ENCODE data around the gene ANKRD60.

The ANKRD60 gene

GRCh38 chr20:58244517-58245030 lies 16.1 kb upstream of the ANKRD60 start:
- DNase-seq: no peak

GRCh38 chr20:58243653-58244410 lies 15.4 kb upstream of the ANKRD60 start:
- no peak for DNase-seq

GRCh38 chr20:58242824-58243223 lies 14.4 kb upstream of the ANKRD60 start:
- no peak for DNase-seq

GRCh38 chr20:58241766-58242465 lies 13.5 kb upstream of the ANKRD60 start:
- DNase-seq: no peak

- no peak for DNase-seq
Measured at GRCh38 chr20:58240471-58240870, 12.0 kb upstream of the ANKRD60 start.

- no peak for DNase-seq
Measured at GRCh38 chr20:58239216-58239615, 10.8 kb upstream of the ANKRD60 start.

GRCh38 chr20:58238490-58238889 lies 10.0 kb upstream of the ANKRD60 start:
- no peak for DNase-seq

- DNase-seq: no peak
Measured at GRCh38 chr20:58237318-58238132, 9.1 kb upstream of the ANKRD60 start.

- no peak for DNase-seq
Measured at GRCh38 chr20:58236612-58237317, 8.3 kb upstream of the ANKRD60 start.

GRCh38 chr20:58235010-58235409 lies 6.6 kb upstream of the ANKRD60 start:
- DNase-seq: no peak

- DNase-seq: no peak
Measured at GRCh38 chr20:58233881-58234528, 5.6 kb upstream of the ANKRD60 start.

GRCh38 chr20:58233393-58233792 lies 4.9 kb upstream of the ANKRD60 start:
- no peak for DNase-seq

- DNase-seq: no peak
Measured at GRCh38 chr20:58231683-58232082, 3.2 kb upstream of the ANKRD60 start.

- no peak for DNase-seq
Measured at GRCh38 chr20:58229198-58229798, 845 bp upstream of the ANKRD60 start.

- DNase-seq: no peak
Measured at GRCh38 chr20:58228103-58228483, 360 bp downstream of the ANKRD60 start.

GRCh38 chr20:58227391-58228102 lies 906 bp downstream of the ANKRD60 start:
- no peak for DNase-seq

- no peak for DNase-seq
Measured at GRCh38 chr20:58225452-58226200, 2.8 kb downstream of the ANKRD60 start.

GRCh38 chr20:58224974-58225373 lies 3.5 kb downstream of the ANKRD60 start:
- no peak for DNase-seq

- DNase-seq: no peak
Measured at GRCh38 chr20:58224097-58224496, 4.4 kb downstream of the ANKRD60 start.

GRCh38 chr20:58223358-58223941 lies 5.0 kb downstream of the ANKRD60 start:
- DNase-seq: no peak

Measured in SIG-M5 (cell line).